ENCODE results near the gene WFDC13.
"Not testable (repeated sequence)": the region's sequence is repeated elsewhere in the genome, so short reads cannot be mapped to it uniquely, and the experiment has no call there.

WFDC13 gene

DNA sequence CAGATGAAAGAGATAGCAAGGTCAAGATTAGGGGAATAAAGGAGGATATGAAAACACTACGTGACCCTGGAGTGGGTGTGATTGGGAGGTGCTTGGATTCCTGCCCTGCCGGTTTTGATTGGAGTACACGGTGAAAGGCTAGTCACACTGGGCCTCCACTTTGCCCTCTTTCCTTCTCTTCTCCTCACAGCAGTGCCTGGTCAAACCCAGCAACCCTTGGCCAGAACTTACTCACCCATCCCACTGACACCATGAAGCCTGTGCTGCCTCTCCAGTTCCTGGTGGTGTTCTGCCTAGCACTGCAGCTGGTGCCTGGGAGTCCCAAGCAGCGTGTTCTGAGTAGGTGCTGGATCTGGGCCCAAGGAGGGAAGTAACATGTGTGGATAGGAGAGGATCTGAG lies at the start of gene WFDC13:
Gene WFDC13, plus strand, starts transcription at position 166 of the 400 bp plus-strand sequence. Its CDS starts 86 bp downstream, at position 252.
- Mint-ChIP-seq H3K36me3 (ENCODE audit: low read depth) (no peaks in the 10 kb centered on the region), H3K4me3 (no peak within 1 kb of the TSS), H3K27me3 (peaks cover 27% of the 10 kb centered on the region), H3K9me3 (no peaks in the 10 kb centered on the region), H3K4me1 (ENCODE audit: low read depth) (no peaks in the 10 kb centered on the region), H3K27ac (no peak within 1 kb of the TSS)

DNA sequence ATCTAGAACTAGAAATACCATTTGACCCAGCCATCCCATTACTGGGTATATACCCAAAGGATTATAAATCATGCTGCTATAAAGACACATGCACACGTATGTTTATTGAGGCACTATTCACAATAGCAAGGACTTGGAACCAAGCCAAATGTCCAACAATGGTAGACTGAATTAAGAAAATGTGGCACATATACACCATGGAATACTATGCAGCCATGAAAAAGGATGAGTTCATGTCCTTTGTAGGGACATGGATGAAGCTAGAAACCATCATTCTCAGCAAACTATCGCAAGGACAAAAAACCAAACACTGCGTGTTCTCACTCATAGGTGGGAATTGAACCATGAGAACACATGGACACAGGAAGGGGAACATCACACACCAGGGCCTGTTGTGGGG lies 44.8 kb upstream of the WFDC13 start:
- not testable (repeated sequence) for H3K9me3 Mint-ChIP-seq; H3K4me3 Mint-ChIP-seq; H3K4me1 Mint-ChIP-seq (ENCODE audit: low read depth); H3K36me3 Mint-ChIP-seq (ENCODE audit: low read depth); H3K27ac Mint-ChIP-seq
- peaks cover 28% of the 10 kb centered on the region for H3K27me3 Mint-ChIP-seq

- Mint-ChIP-seq H3K9me3 (peaks cover under 1% of the 10 kb centered on the region), H3K27me3 (peaks cover 65% of the 10 kb centered on the region), H3K4me1 (ENCODE audit: low read depth) (no peaks in the 10 kb centered on the region), H3K4me3 (no peak within 1 kb of the TSS), H3K27ac (no peak within 1 kb of the TSS), H3K36me3 (ENCODE audit: low read depth) (no peaks in the 10 kb centered on the region)
These were observed 31.7 kb upstream of the WFDC13 start, which contains the start of gene WFDC11 for GRCh38 chr20:45670139-45670538. Gene WFDC11, minus strand, starts transcription at chr20:45670239. Its CDS starts 19,639 bp downstream, at chr20:45650600.

DNA sequence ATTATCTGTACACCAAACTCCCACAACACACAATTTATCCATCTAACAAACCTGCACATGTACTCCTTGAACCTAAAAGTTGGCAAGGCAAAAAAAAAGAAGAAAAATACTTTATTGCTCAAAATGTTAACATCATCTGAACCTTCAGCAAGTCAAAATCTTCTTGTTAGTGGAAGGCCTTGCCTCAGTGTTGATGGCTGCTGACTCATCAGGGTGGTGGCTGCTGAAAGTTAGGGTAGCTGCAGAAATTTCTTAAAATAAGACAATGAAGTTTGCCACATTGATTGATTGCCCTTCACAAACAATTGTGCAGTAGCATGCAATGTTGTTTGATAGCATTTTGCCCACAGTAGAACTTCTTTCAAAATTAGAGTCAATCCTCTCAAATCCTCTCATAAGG lies 29.1 kb upstream of the WFDC13 start:
- peaks cover 67% of the 10 kb centered on the region for H3K27me3 Mint-ChIP-seq
- no peak overlapping the region for H3K27ac Mint-ChIP-seq
- peaks cover 7% of the 10 kb centered on the region for H3K9me3 Mint-ChIP-seq
- no peaks in the 10 kb centered on the region for H3K4me1 Mint-ChIP-seq (ENCODE audit: low read depth)
- no peak overlapping the region for H3K4me3 Mint-ChIP-seq
- H3K36me3 Mint-ChIP-seq (ENCODE audit: low read depth) = no peaks in the 10 kb centered on the region

- H3K27ac Mint-ChIP-seq = no peak overlapping the region
- no peaks in the 10 kb centered on the region for H3K36me3 Mint-ChIP-seq (ENCODE audit: low read depth)
- peaks cover 17% of the 10 kb centered on the region for H3K9me3 Mint-ChIP-seq
- peaks cover 35% of the 10 kb centered on the region for H3K27me3 Mint-ChIP-seq
- no peak overlapping the region for H3K4me3 Mint-ChIP-seq
- no peaks in the 10 kb centered on the region for H3K4me1 Mint-ChIP-seq (ENCODE audit: low read depth)
These were observed 22.2 kb upstream of the WFDC13 start for GRCh38 chr20:45679650-45680049.

DNA sequence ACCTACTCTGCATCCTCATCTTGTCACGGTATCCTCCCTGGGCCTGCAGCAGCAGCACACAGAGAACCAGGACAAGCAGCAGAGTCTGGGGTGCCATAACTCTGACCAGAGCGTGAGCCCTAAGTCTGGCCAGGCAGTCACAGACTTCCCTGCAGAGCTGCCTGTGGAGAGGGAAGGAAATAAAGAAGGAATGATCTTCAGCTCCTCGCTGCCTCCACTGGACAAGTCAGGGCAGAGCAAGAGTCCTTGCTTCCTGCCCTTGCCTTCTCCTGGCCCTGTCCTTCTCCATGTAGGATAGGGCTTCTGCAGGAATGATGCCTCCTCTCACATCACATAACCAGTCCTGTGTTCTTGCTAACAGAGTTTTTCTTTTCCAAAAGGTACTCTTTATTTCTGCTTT lies 15.9 kb upstream of the WFDC13 start:
- H3K36me3 Mint-ChIP-seq (ENCODE audit: low read depth) = no peaks in the 10 kb centered on the region
- H3K4me1 Mint-ChIP-seq (ENCODE audit: low read depth) = no peaks in the 10 kb centered on the region
- no peak overlapping the region for H3K27ac Mint-ChIP-seq
- peaks cover 21% of the 10 kb centered on the region for H3K27me3 Mint-ChIP-seq
- H3K4me3 Mint-ChIP-seq = no peak overlapping the region
- H3K9me3 Mint-ChIP-seq = no peaks in the 10 kb centered on the region

DNA sequence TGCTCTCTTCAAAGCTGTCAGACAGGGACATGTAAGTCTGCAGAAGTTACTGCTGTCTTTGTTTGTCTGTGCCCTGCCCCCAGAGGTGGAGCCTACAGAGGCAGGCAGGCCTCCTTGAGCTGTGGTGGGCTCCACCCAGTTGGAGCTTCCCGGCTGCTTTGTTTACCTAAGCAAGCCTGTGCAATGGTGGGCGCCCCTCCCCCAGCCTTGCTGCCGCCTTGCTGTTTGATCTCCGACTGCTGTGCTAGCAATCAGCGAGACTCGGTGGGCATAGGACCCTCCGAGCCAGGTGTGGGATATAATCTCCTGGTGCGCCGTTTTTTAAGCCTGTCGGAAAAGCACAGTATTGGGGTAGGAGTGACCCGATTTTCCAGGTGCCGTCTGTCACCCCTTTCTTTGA lies 8.5 kb upstream of the WFDC13 start:
- not testable (repeated sequence) for H3K9me3 Mint-ChIP-seq; H3K4me1 Mint-ChIP-seq (ENCODE audit: low read depth); H3K36me3 Mint-ChIP-seq (ENCODE audit: low read depth); H3K27ac Mint-ChIP-seq; H3K4me3 Mint-ChIP-seq
- peaks cover 46% of the 10 kb centered on the region for H3K27me3 Mint-ChIP-seq

GRCh38 chr20:45695496-45695895 lies 6.3 kb upstream of the WFDC13 start:
- no peaks in the 10 kb centered on the region for H3K36me3 Mint-ChIP-seq (ENCODE audit: low read depth)
- H3K27me3 Mint-ChIP-seq = peaks cover 44% of the 10 kb centered on the region
- no peaks in the 10 kb centered on the region for H3K9me3 Mint-ChIP-seq

GRCh38 chr20:45701104-45701503 lies 734 bp upstream of the WFDC13 start:
- Mint-ChIP-seq H3K4me3 (no peak overlapping the region), H3K4me1 (ENCODE audit: low read depth) (no peaks in the 10 kb centered on the region), H3K27ac (no peak overlapping the region), H3K36me3 (ENCODE audit: low read depth) (no peaks in the 10 kb centered on the region), H3K27me3 (peaks cover 32% of the 10 kb centered on the region), H3K9me3 (no peaks in the 10 kb centered on the region)

More at GRCh38 chr20:45695496-45695895, 6.3 kb upstream of the WFDC13 start:
- Mint-ChIP-seq H3K4me1 (ENCODE audit: low read depth) (no peaks in the 10 kb centered on the region), H3K4me3 (no peak overlapping the region), H3K27ac (no peak overlapping the region)

- H3K27ac Mint-ChIP-seq = no peak within 1 kb of the TSS
- H3K27me3 Mint-ChIP-seq = peaks cover 38% of the 10 kb centered on the region
- no peaks in the 10 kb centered on the region for H3K9me3 Mint-ChIP-seq
- H3K4me1 Mint-ChIP-seq (ENCODE audit: low read depth) = no peaks in the 10 kb centered on the region
- no peak within 1 kb of the TSS for H3K4me3 Mint-ChIP-seq
- H3K36me3 Mint-ChIP-seq (ENCODE audit: low read depth) = no peaks in the 10 kb centered on the region
These were observed 3.3 kb downstream of the WFDC13 start, which contains the start of gene WFDC10B for GRCh38 chr20:45704969-45705637. Gene WFDC10B, minus strand, starts transcription at chr20:45705019. Its CDS starts 19,027 bp downstream, at chr20:45685992.

DNA sequence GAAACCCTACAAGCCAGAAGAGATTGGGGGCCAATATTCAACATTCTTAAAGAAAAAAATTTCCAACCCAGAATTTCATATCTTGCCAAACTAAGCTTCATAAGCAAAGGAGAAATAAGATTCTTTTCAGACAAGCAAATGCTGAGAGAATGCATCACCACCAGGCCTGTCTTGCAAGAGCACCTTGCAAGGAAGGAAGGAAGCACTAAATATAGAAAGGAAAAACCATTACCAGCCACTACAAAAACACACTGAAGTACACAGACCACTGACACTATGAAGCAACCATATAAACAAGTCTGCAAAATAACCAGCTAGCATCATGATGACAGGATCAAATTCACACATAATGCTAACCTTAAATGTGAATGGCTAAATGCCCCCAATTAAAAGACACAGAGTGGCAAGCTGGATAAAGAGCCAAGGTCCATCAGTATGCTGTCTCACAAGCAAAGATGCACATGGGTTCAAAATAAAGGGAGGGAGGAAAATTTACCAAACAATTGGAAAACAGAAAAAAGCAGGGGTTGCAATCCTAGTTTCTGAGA lies 14.4 kb downstream of the WFDC13 start:
- not testable (repeated sequence) for H3K27ac Mint-ChIP-seq; H3K36me3 Mint-ChIP-seq (ENCODE audit: low read depth); H3K4me3 Mint-ChIP-seq; H3K9me3 Mint-ChIP-seq
- Mint-ChIP-seq H3K4me1 (ENCODE audit: low read depth) (peaks cover 15% of the 10 kb centered on the region), H3K27me3 (peaks cover 46% of the 10 kb centered on the region)

- H3K36me3 Mint-ChIP-seq (ENCODE audit: low read depth) = no peaks in the 10 kb centered on the region
- peaks cover 5% of the 10 kb centered on the region for H3K4me1 Mint-ChIP-seq (ENCODE audit: low read depth)
- H3K27me3 Mint-ChIP-seq = peaks cover 62% of the 10 kb centered on the region
- H3K27ac Mint-ChIP-seq = no peak within 1 kb of the TSS
- H3K9me3 Mint-ChIP-seq = peaks cover 3% of the 10 kb centered on the region
- no peak within 1 kb of the TSS for H3K4me3 Mint-ChIP-seq
These were observed 20.2 kb downstream of the WFDC13 start, which contains the start of gene SPINT4 for GRCh38 chr20:45722047-45722446. Gene SPINT4, plus strand, starts transcription at chr20:45722347. Its CDS starts 21 bp downstream, at chr20:45722368.

DNA sequence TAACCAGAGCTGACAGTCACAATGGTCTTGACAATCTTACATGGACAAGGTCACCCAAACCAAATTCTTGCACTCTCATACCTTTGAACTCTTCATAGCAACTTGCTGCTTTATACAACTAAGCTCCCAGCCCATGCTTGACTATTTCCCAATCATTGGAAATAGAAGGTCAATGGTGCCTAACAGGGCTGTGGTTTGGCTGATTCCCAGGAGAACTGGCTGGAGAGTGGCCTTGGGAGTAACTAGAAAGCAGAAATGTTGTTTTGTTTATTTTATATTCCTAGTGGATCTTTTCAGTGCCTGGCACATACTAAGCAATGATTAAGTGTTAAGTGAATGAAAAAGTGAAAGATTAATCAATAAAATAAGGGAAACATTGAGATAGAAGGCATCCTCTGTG lies 23.3 kb downstream of the WFDC13 start:
- H3K27me3 Mint-ChIP-seq = peaks cover 59% of the 10 kb centered on the region

GRCh38 chr20:45727044-45727443 lies 25.2 kb downstream of the WFDC13 start:
- Mint-ChIP-seq H3K27ac (no peak overlapping the region), H3K9me3 (peaks cover 7% of the 10 kb centered on the region), H3K4me1 (ENCODE audit: low read depth) (peaks cover 7% of the 10 kb centered on the region), H3K4me3 (no peak overlapping the region), H3K27me3 (peaks cover 67% of the 10 kb centered on the region), H3K36me3 (ENCODE audit: low read depth) (peaks cover under 1% of the 10 kb centered on the region)

More for the DNA sequence above, 23.3 kb downstream of the WFDC13 start:
- no peaks in the 10 kb centered on the region for H3K9me3 Mint-ChIP-seq
- H3K4me1 Mint-ChIP-seq (ENCODE audit: low read depth) = peaks cover 7% of the 10 kb centered on the region
- no peaks in the 10 kb centered on the region for H3K36me3 Mint-ChIP-seq (ENCODE audit: low read depth)
- H3K4me3 Mint-ChIP-seq = no peak overlapping the region
- no peak overlapping the region for H3K27ac Mint-ChIP-seq

- H3K27ac Mint-ChIP-seq = no peak overlapping the region
- peaks cover 22% of the 10 kb centered on the region for H3K9me3 Mint-ChIP-seq
- H3K36me3 Mint-ChIP-seq (ENCODE audit: low read depth) = peaks cover 4% of the 10 kb centered on the region
- no peak overlapping the region for H3K4me3 Mint-ChIP-seq
- peaks cover 61% of the 10 kb centered on the region for H3K27me3 Mint-ChIP-seq
- H3K4me1 Mint-ChIP-seq (ENCODE audit: low read depth) = peaks cover 1% of the 10 kb centered on the region
These were observed 30.4 kb downstream of the WFDC13 start for GRCh38 chr20:45732199-45732598.
